NCI-H510A treated with DMSO at 0.1 percent for 48 hours (cell line): ENCODE results near the gene HK2.
"Not testable (repeated sequence)": the region's sequence is repeated elsewhere in the genome, so short reads cannot be mapped to it uniquely, and the experiment has no call there.

Experiments used
- DNase-seq: peaks from one replicate; lab custom pipeline; 2025; lab: John Stamatoyannopoulos, UW

The HK2 gene

DNA sequence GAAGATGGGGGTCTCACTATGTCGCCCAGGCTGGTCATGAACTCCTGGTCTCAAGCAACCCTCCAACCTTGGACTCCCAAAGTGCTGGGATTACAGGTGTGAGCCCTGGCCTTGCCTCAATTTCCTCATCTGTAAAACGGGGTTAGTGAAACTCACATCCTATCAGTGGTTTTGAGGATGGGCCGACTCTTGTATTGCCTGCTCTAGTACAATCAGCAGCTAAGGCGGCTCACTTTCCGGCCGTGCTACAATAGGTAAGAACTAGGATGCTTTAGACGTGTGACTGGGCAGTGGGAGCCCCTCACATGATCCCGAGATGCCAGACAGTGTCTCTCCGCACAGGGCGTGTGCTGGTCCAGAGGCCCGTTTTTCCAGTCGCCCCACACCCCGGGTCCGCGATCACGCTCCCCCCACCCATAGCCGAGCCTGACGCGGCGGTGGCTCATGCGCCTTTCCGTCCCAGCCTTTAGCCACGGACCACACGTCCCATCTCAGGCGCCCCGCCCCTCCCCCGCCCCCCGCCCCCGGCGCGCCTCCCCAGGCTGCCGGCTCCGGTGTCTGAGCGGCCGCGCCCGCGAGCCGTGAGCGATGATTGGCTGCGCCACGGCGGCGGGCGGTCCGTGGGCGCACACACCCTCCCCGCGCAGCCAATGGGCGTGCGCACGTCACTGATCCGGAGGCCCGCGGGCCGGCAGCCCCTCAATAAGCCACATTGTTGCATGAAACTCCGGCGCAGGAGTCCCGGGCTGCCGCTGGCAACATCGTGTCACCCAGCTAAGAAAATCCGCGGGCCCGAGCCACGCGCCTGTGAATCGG is at the start of gene HK2:
TSS of gene HK2 (plus strand) at position 710 of the 816 bp plus-strand sequence. CDS start 454 bp downstream, outside the sequence.
- peak; percentile 60 for DNase-seq

DNA sequence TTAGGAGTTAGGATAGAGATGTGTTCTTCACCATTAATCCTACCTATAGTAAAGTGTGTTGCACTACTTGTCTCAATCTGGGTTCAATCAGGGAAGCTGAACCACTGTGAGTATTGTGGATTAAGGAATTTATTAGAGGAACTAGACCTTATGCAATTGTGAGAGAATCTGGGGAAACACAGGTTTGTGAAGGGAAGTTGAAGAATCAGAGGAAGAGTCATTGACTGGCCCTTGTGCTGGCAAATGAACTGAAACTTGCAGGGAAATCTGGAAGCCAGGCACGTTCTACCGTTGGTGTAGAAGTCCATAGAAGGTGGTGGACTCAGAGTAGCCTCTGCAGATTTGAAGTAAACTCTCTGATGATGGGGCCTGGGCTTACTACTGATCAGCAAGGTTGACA is 44.7 kb upstream of the HK2 start:
- no peak for DNase-seq

DNA sequence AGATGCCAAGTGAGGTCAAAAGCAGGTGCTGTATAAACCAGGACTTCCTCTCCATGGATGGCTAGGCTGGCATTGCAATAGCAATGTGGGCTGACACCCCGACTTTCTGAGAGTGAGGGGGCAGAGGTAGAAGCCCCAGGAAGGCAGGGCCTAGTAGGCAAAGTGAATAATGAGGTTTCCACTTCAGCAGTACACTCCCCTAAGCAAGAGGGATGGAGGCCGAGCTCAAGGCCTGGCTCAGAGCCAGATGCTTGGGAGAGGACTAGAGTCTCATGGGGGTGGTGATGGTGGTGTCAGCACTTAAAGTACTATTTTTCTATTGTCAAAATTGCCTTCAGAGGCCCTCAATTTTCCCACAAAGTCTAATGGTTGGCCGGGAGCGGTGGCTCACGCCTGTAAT is 41.6 kb upstream of the HK2 start:
- DNase-seq: no peak

DNA sequence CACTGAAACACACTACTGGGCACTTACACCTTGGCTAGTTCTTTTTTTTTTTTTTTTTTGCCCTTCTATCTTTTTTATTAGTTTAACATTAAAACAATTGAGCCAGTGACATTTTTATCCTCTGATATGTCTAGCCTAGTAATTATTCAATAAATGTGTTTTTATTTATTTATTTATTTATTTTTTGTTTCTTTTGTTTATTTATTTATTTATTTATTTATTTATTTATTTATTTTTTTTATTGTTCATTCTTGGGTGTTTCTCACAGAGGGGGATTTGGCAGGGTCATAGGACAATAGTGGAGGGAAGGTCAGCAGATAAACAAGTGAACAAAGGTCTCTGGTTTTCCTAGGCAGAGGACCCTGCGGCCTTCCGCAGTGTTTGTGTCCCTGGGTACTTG is 39.0 kb upstream of the HK2 start:
- DNase-seq: not testable (repeated sequence)

DNA sequence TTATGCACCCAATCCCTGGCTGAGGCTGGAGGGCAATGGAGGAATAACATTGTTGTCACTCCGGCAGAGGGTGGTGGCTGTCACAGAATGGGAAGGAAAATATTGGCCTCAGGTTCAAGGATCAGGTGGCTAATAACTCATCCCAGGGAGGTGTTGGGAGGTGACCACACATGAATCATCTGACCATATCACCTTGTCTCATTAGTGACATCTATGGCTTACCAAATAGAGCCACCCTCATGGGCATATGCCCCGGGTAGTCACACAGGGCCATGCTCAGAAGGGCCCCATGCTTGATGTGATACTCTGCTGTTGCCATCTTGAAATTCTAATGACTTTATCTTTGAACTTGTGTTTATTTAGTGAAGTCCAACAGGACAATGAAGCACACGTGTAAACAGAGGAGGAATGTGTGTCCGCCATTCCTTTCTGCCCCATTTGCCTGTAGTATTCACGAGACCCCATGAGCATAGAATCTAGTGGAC is 27.5 kb upstream of the HK2 start:
- DNase-seq: no peak

DNA sequence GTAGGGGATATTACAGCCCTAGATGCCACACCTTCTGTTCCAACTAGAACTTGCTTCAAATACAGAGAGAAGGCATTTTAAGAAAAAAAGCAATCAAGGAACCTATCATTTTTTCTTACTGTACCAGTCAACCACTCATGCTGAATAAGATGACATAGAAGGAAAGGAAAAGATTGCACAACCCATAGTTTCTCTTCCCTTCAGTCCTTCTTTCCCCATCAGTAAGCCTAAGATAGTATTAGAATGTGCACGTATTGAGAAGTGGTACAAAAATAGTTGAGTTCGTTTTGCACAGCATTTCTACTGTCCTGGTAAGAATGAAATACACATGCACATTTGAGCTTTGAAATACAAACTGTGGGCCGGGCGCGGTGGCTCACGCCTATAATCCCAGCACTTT is 27.0 kb upstream of the HK2 start:
- no peak for DNase-seq

DNA sequence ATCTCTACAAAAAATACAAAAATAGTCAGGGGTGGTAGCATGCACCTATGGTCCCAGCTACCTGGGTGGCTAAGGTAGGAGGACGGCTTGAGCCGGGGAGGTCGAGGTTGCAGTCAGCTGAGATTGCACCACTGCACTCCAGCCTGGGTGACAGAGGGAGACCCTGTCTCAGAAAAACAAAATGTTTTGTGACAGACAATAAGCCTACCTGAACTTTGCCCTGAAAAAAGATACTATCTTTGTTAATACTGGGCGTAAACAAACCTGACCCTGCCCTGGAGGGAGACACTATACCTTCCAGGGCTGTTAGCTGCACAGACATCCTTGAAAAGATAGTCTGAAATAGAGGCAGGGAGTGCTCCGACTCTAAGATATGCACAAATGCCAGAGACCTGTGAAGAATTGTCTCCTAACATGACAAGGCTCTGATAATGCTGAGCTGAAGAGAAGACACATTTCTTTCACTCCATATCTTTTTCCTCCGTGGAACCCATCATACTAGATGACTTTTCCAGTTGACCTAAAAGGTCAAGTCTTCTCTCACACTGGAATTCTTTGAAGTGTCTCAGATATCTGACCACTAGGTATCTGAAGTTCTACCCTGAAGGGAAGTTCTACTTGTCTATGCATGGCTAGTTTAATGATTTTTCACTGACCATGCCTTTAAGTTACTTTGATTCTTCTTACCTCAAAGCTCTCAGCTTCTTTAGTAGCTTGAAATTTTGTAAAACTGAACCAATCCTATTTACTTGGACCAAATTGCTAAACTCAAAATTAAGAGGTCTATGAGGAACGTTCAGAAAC is 20.9 kb upstream of the HK2 start:
- DNase-seq: no peak

DNA sequence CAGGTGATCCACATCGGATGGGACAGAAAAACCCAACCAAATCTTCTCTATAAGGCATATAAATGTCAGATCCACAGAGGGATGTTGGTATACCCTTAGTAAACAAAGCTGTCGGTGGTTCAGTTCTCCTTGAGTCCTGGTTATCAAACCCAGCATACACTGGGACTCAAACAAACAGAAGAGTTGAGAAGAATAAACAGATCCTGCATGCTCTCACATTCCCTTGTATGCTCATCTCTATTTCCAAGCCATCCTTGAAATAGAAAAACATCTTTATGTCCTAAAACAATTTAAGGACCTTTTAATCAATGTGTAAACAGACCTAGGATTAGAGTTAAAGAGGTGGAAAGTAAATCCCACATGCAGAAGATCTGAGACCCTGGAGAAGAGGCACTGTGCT is 19.8 kb upstream of the HK2 start:
- peak; percentile 38 for DNase-seq

DNA sequence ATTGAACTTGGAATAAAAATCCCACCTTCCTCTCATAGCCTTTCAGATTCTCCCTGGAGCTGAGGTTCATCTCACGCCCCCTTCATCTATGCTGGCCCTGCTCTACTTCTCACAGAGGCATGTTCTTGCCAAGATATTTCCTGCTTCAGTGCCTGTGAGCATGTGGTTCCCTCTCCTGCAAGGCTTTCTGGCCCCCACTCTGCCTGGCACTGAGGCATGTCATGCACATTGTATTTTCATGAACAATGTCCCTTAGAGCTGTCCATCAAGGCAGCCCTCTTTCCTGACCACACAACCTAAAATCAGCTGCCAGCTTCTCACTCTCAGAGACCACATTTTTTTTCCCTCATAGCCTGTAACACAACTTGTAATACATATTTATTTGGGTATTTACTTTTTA is 18.0 kb upstream of the HK2 start:
- DNase-seq: peak; percentile 11

DNA sequence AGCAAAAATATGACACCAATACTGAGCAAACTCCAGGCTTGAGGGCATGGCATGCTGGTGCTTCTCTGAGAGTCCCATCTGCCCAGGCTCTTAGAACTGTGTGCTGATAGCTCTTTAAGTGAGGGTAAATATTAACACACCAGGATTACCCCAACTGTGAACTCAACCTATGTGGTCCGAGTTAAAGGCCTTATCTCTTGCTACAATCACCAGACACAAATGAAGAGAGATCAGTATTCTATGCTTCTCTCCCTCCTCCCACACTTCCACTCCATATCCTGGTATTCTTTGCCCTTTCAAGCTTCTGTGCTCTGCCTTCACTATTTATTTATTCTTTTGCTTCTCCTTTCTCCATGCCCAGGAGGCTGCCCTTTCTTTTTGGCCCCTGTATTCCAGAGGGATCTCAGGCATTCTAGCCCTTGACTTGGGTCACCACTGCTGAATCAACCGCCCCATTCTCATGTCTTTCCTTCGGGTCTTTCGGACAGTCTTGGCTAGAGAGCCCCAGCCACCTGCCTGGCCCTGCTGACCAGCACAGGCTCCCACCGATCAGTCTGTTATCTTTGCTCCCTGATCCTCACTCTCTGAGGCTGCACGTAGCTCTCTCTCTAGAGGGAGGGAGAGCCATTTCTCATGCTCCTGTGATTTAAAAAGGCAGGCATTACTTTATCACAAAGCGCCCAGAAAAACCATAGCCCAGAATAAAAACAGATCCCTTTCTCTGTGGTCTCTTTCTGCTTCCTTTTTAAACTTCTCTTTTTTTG is 17.2 kb upstream of the HK2 start:
- DNase-seq: peak; percentile 82

DNA sequence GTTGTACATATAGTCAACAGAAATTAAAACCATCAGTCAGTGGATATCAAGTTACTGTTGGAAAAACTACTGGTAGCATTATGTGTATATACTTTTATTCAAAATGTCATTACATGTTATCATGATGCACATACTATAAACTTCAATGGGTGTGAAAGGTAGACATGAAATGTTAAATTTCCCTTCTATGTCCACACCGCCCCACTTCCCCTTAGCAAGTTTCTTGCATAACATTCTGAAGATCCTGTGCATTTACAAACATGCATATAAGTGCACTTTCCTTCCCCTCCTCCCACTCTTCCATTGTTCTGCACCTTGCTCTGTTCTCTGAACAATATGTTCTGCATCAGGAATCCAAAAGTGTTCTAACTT is 16.6 kb upstream of the HK2 start:
- DNase-seq: no peak

DNA sequence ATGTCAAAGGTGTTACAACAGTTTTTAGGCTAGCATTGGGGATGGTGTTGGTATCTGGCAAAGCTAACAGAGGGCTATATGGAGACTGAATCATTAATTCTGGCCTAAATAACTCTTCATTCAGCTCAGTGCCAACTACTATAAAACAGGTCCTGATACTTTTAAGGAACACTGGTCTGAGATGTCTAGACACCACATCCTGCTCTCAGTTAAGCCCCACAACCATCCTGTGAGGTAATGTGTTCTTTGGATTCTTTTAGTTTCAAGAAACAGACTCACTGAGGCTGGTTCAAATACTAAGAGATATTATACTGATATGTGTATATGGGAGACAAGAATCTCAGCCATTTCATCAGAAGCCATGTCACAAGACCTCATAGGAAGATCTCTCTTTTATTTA is 14.2 kb upstream of the HK2 start:
- DNase-seq: no peak

DNA sequence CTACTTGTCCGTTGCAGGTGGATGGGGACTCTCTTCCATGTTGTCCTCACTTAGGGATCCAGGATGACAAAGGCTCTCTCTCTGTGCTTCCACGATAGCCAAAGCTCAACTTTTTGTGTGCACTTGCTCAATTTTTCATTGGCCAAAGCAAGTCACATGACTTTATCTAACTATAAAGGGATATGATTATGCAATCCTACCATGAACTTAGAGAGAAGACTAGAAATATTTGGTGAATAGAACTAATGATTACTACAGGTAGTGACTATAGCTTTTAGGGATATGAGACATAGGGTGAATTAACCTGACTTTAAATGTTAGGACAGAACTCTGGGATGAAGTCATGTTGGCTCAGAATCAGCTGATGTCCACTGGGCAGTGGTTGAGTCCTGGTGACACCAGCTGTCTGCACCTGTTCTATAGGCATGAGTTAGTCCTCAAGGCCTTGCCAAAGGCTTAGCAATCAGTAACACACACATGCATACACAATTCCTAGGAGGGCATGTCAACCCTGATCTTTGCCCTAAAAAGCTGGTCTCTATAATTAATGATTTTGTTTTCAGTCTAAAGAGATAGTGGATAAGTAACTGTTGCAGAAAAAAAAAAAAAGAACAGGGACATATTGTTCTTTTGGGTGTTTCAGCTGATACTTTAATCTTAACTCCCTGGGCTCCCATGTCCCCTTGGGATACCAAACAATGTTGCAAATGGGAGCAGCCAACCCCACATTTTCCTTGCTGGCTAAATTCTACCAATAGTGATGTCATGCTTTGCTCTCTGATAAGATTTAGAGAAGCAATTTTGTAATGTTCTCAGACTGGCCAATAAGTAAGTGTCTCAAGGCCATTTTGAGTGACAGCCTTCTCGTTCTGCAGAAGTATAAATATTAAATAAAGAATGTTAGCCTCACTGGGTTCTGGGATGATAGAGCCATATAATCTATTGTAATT is 12.5 kb upstream of the HK2 start:
- DNase-seq: no peak

DNA sequence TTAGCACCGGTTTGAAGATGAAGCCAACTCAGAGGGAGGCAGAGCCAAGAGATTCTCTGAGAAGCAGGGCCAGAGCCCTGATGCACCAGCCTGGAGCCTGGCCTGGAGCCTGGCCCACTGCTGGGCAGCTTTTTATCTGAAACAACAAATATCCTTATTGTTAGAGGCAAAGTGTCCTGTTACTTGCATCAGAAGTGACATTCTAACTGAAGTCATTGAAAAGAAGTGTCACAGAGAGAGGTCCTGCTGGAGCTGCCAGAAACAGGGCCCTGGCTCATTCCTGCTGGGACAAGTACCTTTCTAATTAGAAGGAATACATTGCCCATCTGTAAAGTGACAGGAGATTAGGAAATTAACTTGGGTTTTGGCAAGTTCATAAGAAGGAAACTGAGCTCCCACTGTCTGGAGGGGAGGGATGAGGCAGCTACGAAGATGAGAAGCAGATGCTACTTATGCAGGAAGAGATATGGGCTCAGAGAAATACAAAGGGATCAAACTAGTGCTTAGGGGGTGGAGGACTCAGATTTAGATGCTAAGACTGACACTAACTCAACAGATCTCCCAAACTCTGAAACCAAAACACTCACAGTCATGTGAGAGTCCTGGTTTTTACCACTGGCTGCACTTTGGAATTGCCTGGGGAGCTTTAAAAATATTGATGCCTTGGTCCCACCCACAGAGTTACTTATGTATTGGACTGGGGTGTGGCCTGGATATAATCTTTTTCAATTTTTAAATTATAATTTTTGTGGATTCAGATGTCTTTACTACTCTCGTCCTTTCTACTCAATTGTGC is 11.0 kb upstream of the HK2 start:
- DNase-seq: no peak

DNA sequence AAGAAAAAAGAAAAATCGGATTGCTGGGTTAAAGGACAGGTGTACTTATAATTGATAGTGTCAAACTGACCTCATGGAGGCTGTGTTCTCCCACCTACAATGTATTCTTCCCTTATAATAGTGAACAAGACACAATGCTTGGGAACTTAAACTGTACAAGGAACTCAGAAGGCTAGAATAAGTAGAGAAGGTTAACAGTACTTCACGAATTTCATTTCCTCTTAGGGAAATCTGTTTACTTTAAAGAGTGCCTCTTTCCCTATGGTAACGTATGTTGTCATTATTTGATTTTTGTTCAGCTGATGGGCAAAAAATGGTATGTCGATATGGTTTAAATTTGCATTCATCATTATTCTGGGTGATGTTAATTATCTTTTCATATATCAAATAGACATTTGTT is 9.2 kb upstream of the HK2 start:
- DNase-seq: no peak

DNA sequence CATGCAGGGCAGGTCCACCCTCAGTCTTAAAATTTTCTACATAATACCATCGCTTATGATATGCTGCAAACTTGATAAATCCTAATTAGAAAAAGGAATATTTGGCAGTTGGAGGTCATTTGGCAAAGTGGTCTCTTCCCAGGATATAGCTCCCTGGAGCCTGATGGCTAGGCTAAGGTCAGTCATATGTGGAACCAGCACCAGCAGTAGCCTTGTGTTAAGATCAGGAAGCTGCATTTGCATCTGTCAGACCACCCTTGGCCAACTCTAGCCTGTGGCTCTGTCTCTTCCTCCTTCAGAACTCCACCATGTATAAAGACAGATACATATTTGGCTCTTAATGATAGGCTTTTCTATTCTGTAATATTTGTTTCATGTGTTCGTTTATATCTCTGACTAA is 5.4 kb upstream of the HK2 start:
- no peak for DNase-seq

DNA sequence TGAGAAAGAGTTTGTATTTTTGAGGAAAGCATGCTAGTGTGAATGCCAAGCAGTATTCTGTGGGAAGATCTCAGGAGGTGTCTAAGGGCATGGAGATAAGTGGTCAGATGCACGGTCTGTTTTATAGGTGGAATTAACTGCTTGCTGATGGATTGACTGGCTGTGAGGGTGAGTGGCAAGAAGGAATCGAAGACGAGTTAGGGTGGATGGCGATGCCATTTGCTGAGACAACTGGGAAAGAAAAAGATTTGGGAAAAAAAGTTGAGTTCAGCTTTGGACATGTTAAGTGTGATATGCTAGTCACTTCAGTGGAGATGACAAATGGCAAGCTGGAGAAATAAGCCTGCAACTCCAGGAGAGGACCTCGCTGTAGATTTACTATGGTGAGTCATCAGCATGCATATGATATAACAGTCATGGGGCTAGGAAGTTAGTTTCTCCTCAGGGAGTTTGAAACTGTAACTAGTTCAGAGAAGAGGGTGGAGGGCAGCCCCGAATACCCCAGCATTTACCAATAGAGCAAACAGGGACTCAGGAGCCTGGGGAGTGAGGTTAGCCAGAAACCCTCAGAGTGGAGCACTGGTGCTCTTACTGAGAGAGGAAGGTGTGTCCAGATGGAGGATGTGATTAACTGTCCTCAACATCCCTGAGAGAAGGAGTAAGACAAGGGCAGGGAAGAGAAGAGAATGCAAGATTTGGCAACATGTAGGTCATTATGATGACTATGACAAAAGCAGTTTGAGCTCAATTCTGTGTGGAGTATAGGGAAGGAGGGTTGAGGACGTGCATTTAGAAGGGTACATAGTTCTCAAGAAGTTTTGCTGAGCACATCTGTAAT is 2.0 kb upstream of the HK2 start:
- DNase-seq: no peak

DNA sequence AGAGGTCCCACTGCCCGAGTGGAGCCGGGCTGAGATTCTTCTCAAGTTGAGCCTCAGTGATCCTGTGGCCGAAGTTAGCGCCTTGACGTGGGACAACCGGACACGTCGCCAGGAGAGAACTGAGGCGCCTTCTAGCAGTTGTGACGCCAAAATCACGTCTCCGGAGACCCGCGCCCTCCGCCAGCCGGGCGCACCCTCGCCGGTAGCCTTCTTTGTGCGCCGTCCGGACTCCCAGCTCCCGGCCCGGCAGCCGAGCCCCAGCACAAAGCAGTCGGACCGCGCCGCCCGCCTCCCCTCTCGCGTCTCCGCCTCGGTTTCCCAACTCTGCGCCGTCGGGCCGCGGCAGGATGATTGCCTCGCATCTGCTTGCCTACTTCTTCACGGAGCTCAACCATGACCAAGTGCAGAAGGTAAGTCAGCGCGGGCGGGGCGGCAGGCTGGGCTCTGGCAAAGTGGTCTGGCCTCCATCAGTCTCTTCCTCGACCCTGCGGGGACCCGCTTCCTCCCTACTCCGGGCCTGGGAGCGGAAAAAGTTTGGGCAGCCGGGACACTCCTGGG is 386 bp downstream of the HK2 start:
- not testable (repeated sequence) for DNase-seq
